ENCODE results near the gene ZNF714. TPM values are rescaled to one million over a fixed set of nuclear protein-coding genes. Genes with fewer than 3 reads are reported as not detected.
A peak's percentile ranks its signal among the peaks of the same experiment; 100 is the strongest.

The ZNF714 gene
- total RNA-seq, 2 donors from 2014 or later = 7.3 to 12.8 TPM

DNA sequence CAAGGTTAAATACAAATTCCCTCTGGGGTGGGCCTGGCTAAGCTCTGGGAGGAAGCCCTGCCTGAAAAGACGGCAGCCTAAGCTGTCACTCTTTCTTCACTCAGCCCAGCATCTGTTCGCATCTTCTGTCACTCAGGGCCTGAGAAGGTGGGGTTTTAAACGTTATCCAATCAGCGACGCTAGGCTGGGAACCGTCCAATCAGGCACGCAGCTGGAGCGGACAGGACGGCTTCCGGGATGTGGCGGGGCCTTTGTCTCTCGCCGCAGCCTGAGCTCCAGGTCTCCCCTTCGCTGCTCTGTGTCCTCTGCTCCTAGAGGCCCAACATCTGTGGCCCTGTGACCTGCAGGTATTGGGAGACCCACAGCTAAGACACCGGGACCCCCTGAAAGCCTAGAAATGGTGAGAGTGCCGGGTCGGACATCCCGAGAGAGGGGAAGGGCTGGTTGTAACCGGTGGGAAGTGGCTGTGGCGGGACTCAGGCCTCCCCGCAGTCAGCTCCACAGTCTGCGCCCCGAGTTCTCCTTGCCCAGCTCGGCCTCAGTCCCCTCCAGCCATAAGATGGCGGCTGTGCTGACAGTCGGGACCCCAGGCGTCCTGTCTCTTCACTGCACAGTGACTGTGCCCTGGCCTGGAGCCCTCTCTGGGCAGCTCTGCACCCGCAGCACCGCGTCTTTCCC is 59.9 kb downstream of the ZNF714 start, which contains the start of gene ZNF431:
TSS of gene ZNF431 (plus strand) at position 254 of the 678 bp plus-strand sequence. CDS start at position 398, 144 bp downstream.
- H3K4me3 Mint-ChIP-seq = peak within 1 kb of the TSS; percentile 95

DNA sequence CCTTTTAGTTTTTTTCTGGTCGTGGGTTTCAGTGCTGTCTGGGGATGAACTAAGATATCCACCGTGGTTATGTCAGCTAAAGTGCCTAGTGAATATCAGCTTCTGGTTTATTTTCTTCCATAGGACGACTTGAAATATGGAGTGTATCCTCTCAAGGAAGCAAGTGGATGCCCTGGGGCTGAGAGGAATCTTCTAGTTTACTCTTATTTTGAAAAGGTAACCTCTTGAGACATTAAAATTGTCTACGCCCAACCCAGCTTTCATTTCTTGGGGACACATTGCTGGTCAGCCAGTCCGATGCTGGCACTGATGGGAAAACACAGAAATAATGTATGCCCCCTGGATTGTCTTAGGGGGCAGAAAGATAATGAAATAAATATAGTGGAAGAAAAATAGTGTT is 61.4 kb downstream of the ZNF714 start:
- Mint-ChIP-seq H3K27ac (peak overlapping the region; percentile 98), H3K36me3 (ENCODE audit: low read depth) (peaks cover 5% of the 10 kb centered on the region), H3K4me3 (peak overlapping the region; percentile 50), H3K4me1 (peaks cover 19% of the 10 kb centered on the region), H3K27me3 (no peaks in the 10 kb centered on the region)
- no peaks in the 10 kb centered on the region for H3K9me3 ChIP-seq (ENCODE audit: control insufficient read depth, low read length, poor library complexity, severe bottlenecking)
- ATAC-seq (no peak), DNase-seq (no peak)

More for the DNA sequence above, 59.9 kb downstream of the ZNF714 start, which contains the start of gene ZNF431:
- Mint-ChIP-seq H3K4me1 (peaks cover 19% of the 10 kb centered on the region), H3K27ac (peak within 1 kb of the TSS; percentile 98), H3K36me3 (ENCODE audit: low read depth) (peaks cover 5% of the 10 kb centered on the region), H3K27me3 (no peaks in the 10 kb centered on the region)
- DNase-seq (peak; percentile 66 to 77 (median 76)), ATAC-seq (peak; percentile 100)
- H3K9me3 ChIP-seq (ENCODE audit: control insufficient read depth, low read length, poor library complexity, severe bottlenecking) = no peaks in the 10 kb centered on the region

DNA sequence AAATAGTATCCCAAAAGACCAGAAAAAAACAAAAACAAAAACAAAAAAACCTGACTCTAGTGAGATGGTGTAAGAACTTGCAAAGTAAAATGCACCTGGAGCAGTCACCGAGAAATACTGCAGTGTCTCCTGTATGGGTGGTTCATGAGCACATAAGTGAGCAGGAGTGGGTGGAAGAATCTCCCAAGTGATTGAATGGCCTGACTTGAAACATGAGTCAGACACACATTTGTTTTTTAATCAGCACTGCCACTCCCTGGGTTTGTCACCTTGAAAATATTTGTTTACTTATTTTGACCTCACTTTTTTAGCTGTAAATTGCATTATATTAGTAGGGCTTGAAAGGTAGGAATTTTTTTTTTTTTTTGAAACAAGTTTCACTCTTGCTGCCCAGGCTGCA is 61.9 kb downstream of the ZNF714 start:
- Mint-ChIP-seq H3K27ac (peak overlapping the region; percentile 98), H3K4me3 (no peak overlapping the region), H3K4me1 (peaks cover 19% of the 10 kb centered on the region), H3K36me3 (ENCODE audit: low read depth) (peaks cover 5% of the 10 kb centered on the region), H3K27me3 (no peaks in the 10 kb centered on the region)
- ATAC-seq = no peak
- no peaks in the 10 kb centered on the region for H3K9me3 ChIP-seq (ENCODE audit: control insufficient read depth, low read length, poor library complexity, severe bottlenecking)
- DNase-seq = no peak

DNA sequence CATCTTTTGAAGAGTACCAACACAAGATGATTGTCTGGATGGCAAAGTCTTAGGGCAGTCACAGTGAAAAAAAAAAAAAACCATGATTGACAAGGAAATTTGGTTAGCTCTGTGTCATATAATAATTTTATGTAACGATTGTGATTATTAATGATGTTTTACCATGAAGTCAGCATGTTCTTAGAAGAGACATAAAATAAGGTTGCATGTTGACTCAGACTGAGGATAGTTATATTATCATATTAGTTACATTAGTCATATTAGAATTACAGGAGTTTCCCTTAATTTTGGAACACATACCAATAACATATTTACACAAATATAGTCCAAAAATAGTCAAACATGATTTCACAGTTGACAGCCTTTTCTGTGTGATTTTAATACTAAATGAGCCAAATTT is 65.5 kb downstream of the ZNF714 start:
- Mint-ChIP-seq H3K4me3 (no peak overlapping the region), H3K27ac (peak overlapping the region; percentile 6), H3K36me3 (ENCODE audit: low read depth) (peaks cover 7% of the 10 kb centered on the region), H3K27me3 (no peaks in the 10 kb centered on the region), H3K4me1 (peaks cover 16% of the 10 kb centered on the region)
- H3K9me3 ChIP-seq (ENCODE audit: control insufficient read depth, low read length, poor library complexity, severe bottlenecking) = no peaks in the 10 kb centered on the region
- ATAC-seq = no peak
- no peak for DNase-seq

DNA sequence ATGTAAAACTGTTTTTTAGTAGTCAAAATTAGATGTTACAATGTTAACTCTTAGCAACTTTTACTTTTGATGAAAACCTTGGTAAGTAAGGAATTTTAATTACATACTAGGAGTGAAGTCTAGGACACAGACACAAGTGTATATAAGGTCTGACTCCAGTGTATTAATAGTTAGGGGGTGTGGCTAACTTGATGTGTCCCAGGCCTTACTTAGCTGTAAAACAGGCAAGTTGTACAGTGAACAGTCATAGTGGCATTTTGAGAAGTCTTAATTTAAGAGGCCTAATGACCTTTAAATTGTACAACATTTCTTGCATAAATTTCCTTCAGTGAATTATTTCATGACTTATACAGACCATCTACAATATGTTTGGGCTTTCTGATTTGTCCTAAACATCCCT is 66.7 kb downstream of the ZNF714 start:
- H3K4me1 Mint-ChIP-seq = peaks cover 8% of the 10 kb centered on the region
- H3K27me3 Mint-ChIP-seq = no peaks in the 10 kb centered on the region
- no peak for ATAC-seq
- H3K27ac Mint-ChIP-seq = peak overlapping the region; percentile 53
- peaks cover 7% of the 10 kb centered on the region for H3K36me3 Mint-ChIP-seq (ENCODE audit: low read depth)
- no peak for DNase-seq
- H3K4me3 Mint-ChIP-seq = no peak overlapping the region
- H3K9me3 ChIP-seq (ENCODE audit: control insufficient read depth, low read length, poor library complexity, severe bottlenecking) = no peaks in the 10 kb centered on the region

GRCh38 chr19:21149877-21150276 is 67.9 kb downstream of the ZNF714 start:
- Mint-ChIP-seq H3K4me3 (no peak overlapping the region), H3K27me3 (no peaks in the 10 kb centered on the region), H3K4me1 (peaks cover 8% of the 10 kb centered on the region), H3K27ac (no peak overlapping the region), H3K36me3 (ENCODE audit: low read depth) (peaks cover 7% of the 10 kb centered on the region)
- ATAC-seq (no peak), DNase-seq (no peak)
- H3K9me3 ChIP-seq (ENCODE audit: control insufficient read depth, low read length, poor library complexity, severe bottlenecking) = no peaks in the 10 kb centered on the region

DNA sequence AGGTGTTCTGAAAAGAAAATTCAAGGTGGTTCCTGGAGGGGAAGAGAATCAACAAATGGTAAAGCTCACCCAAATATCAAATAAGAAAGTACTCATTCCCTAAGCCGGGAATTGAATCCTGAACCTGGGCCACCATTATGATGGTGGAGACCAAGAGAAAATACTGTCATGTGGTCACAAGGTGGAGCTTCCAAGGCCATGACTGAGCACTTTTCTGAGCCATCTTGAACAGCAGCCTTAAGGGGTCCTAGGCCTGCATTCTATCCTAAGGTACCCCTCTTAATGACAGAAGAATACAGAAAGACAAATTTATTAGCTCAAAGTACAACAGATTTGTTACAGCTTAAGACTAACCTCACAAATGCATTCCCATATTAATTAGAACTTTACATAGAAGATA is 69.5 kb downstream of the ZNF714 start:
- no peak overlapping the region for H3K27ac Mint-ChIP-seq
- H3K4me1 Mint-ChIP-seq = peaks cover 12% of the 10 kb centered on the region
- peaks cover 9% of the 10 kb centered on the region for H3K36me3 Mint-ChIP-seq (ENCODE audit: low read depth)
- H3K27me3 Mint-ChIP-seq = no peaks in the 10 kb centered on the region
- DNase-seq (no peak), ATAC-seq (no peak)
- no peaks in the 10 kb centered on the region for H3K9me3 ChIP-seq (ENCODE audit: control insufficient read depth, low read length, poor library complexity, severe bottlenecking)
- no peak overlapping the region for H3K4me3 Mint-ChIP-seq

DNA sequence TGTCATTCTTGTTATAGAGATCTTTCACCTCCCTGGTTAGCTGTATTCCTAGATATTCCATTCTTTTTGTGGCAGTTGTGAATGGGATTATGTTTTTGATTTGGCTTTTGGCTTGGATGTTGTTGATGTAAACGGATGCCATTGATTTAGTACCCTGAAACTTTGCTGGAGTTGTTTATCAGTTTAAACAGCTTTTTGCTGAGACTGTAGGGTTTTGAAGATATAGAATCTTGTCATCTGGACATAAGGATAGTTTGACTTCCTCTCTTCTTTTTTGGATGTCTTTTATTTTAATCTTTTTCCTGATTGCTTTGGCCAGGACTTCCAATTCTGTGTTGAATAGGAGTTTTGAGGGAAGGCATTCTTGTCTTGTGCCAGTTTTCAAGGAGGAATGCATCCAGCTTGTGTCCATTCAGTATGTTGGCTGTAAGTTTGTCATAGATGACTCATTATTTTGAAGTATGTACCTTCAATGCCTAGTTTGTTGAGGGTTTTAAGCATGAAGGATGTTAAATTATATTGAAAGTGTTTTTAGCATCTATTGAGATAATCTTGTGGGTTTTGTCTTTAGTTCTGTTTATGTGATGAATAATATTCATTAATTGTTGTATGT is 76.6 kb downstream of the ZNF714 start:
- DNase-seq = no peak
- H3K27ac Mint-ChIP-seq = no peak overlapping the region
- H3K4me3 Mint-ChIP-seq = no peak overlapping the region
- H3K27me3 Mint-ChIP-seq = no peaks in the 10 kb centered on the region
- H3K36me3 Mint-ChIP-seq (ENCODE audit: low read depth) = peaks cover 4% of the 10 kb centered on the region
- ATAC-seq = no peak
- peaks cover 13% of the 10 kb centered on the region for H3K4me1 Mint-ChIP-seq
- H3K9me3 ChIP-seq (ENCODE audit: control insufficient read depth, low read length, poor library complexity, severe bottlenecking) = no peaks in the 10 kb centered on the region

DNA sequence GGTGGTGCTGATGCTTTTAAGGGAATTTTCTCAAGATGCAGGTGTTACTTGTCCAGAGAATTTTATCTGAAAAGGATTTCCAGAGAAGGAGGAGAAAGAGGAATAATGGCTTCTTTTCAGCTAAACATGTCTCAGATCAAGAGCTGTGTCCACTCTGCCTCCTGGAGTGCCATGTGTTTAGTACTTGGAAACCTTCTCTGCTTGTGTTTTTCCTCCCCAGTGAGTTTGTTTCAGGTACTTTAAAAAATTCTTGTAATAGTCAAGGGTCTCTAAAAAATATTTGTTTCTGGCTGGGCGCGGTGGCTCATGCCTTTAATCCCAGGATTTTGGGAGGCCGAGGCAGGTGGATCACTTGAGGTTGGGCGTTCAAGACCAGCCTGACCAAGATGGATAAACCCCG is 82.5 kb downstream of the ZNF714 start:
- no peaks in the 10 kb centered on the region for H3K36me3 Mint-ChIP-seq (ENCODE audit: low read depth)
- H3K27ac Mint-ChIP-seq = no peak overlapping the region

DNA sequence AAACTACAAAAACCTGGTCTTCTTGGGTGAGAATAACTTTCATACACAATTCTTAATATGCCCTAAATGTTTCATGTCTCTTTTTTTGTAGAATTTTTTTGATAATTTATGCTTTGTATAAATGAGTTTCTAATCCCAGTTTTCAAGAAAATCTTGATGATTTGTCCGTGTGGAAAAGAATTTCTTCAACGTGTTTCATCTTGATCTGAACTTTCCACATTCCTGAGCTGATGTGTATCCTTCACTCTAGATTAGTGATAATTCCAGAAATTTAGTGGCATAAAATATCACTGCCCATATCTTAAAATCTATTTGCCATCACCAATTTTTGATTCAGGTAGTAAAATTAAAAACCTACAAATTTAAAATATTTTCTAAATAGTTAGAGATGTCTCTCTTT is 84.4 kb downstream of the ZNF714 start:
- no peak overlapping the region for H3K4me3 Mint-ChIP-seq
- H3K36me3 Mint-ChIP-seq (ENCODE audit: low read depth) = peaks cover 4% of the 10 kb centered on the region
- ATAC-seq = no peak
- H3K9me3 ChIP-seq (ENCODE audit: control insufficient read depth, low read length, poor library complexity, severe bottlenecking) = no peaks in the 10 kb centered on the region
- no peak for DNase-seq
- peaks cover 4% of the 10 kb centered on the region for H3K4me1 Mint-ChIP-seq
- H3K27me3 Mint-ChIP-seq = no peaks in the 10 kb centered on the region
- no peak overlapping the region for H3K27ac Mint-ChIP-seq

More for the DNA sequence above, 82.5 kb downstream of the ZNF714 start:
- Mint-ChIP-seq H3K4me1 (peaks cover 7% of the 10 kb centered on the region), H3K4me3 (no peak overlapping the region), H3K27me3 (no peaks in the 10 kb centered on the region)
- ATAC-seq = no peak
- DNase-seq = no peak
- no peaks in the 10 kb centered on the region for H3K9me3 ChIP-seq (ENCODE audit: control insufficient read depth, low read length, poor library complexity, severe bottlenecking)

Other genes starting within 250 kb of the ZNF714 start
- 1 to 10 TPM; 5.3 to 6.2 TPM for gene ZNF85, start 159.0 kb upstream of the ZNF714 start, total RNA-seq
- gene ZNF430, start 61.5 kb upstream of the ZNF714 start, total RNA-seq = 10 to 100 TPM; 29.5 to 33.3 TPM
- 10 to 100 TPM; 20.9 to 21.0 TPM for gene ZNF431, start 59.8 kb downstream of the ZNF714 start, total RNA-seq
- 10 to 100 TPM; 14.9 to 16.5 TPM for gene ZNF708, start 247.2 kb downstream of the ZNF714 start, total RNA-seq

Measured in T-helper 17 cell (primary cell).